ENCODE results near the gene TAF4.

TAF4 gene

DNA sequence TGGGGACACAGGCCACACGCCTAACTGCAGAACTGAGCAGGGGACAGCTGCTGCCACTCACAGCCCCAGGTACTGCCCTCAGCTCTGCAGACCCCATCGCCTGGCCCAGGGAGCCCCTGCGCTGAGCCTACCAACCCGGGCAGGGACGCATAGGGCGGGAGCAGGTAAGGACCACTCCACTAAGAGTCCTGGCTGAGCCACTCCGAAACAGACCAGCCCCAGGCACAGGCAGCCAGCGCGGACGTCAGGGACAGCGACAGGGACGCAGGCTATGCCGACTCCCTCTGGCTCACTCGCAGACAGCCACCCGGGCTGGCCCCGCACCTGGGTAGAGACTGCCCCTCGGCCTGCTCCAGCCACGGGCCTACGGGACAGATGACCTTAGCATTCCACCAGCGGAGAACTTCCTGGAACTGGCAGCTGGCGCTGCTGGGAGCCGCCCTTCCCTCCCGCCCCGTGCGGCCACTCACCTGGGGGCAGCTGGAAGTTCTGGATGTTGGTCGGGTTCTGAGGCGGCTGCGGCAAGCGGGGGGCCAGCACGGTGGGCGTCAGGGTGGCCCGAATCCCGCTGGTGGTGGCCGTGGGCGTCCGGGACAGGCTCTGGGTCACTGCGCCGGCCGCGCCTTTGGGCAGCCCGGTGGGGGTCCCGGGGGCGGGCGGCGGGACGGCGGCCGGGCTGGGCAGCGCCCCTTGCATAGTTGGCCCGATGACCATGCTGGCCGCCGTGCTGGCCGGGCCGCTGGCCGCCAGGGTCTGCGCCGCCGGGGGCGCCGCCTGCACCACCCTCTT lies 1.5 kb downstream of the TAF4 start (continued):
- TF ChIP-seq, protein P1, sequence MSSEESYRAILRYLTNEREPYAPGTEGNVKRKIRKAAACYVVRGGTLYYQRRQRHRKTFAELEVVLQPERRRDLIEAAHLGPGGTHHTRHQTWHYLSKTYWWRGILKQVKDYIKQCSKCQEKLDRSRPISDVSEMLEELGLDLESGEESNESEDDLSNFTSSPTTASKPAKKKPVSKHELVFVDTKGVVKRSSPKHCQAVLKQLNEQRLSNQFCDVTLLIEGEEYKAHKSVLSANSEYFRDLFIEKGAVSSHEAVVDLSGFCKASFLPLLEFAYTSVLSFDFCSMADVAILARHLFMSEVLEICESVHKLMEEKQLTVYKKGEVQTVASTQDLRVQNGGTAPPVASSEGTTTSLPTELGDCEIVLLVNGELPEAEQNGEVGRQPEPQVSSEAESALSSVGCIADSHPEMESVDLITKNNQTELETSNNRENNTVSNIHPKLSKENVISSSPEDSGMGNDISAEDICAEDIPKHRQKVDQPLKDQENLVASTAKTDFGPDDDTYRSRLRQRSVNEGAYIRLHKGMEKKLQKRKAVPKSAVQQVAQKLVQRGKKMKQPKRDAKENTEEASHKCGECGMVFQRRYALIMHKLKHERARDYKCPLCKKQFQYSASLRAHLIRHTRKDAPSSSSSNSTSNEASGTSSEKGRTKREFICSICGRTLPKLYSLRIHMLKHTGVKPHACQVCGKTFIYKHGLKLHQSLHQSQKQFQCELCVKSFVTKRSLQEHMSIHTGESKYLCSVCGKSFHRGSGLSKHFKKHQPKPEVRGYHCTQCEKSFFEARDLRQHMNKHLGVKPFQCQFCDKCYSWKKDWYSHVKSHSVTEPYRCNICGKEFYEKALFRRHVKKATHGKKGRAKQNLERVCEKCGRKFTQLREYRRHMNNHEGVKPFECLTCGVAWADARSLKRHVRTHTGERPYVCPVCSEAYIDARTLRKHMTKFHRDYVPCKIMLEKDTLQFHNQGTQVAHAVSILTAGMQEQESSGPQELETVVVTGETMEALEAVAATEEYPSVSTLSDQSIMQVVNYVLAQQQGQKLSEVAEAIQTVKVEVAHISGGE (tag by site-specific recombination; conservative IDR thresholded peaks at IDR 0.05; ENCODE audit: low read depth) = no peak
- no peak for TF ChIP-seq ZNF830 (tag by site-specific recombination; IDR thresholded peaks at IDR 0.05; ENCODE audit: low read depth)

DNA sequence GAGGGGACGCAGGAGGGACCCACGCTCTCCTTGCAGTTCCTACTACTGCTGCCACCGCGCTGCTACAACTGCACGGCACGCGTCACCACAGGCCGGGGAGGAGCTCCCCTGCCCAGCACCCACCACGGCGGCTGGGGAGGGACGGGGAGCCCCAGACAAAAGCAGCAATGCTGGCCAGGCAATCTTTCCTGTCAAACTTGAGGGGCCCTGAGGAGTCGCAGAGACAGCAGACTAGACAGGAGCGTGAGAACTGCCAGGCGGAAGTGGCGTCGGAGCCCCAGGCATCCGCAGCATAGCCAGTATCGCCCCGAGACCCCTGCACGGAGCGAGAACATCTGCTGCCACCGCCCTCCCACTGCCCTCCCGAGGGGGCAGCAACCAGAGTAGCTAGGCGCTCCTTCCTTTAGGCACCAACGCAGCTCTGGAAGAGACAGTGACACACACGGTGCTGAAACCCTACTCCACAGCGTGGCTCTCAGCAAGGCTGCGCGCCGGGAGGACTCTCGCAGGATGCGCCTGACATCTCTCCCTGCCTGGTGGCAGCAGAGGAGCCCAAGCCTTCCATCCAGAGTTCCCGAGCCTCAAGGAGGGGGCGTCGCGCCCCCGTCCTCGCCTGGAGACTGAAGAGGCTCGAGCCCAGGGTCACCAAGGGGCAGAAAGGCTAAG lies 2.2 kb downstream of the TAF4 start:
- Histone ChIP-seq H3K4me1 (ENCODE audit: control insufficient read depth, insufficient read depth, low read length) (no peaks in the 10 kb centered on the region), H3K36me3 (ENCODE audit: control insufficient read depth in 2 of 2, insufficient read depth in 1 of 2, low read length in 2 of 2) (peaks cover 0 to 32% of the 10 kb centered on the region in 2 experiments; a peak in 1 of 3 replicates), H3K27ac (ENCODE audit: extremely low read depth, low read depth, low read length) (no peak overlapping the region), H3K4me3 (ENCODE audit: low read depth, low read length) (peak overlapping the region; percentile 54), H3K9me3 (ENCODE audit: control insufficient read depth, insufficient read depth, low read depth, low read length) (no peaks in the 10 kb centered on the region)
- TF ChIP-seq ZBTB20 (tag by site-specific recombination; IDR thresholded peaks at IDR 0.05) (0 out of 2 replicates have a peak, but pooled peaks have one; percentile 12), ZNF776 (tag by site-specific recombination; IDR thresholded peaks at IDR 0.05; ENCODE audit: borderline replicate concordance) (no peak), ZNF341 (tag by site-specific recombination; IDR thresholded peaks at IDR 0.05; ENCODE audit: low read depth) (peak; percentile 59)
- TF ChIP-seq, protein P2, sequence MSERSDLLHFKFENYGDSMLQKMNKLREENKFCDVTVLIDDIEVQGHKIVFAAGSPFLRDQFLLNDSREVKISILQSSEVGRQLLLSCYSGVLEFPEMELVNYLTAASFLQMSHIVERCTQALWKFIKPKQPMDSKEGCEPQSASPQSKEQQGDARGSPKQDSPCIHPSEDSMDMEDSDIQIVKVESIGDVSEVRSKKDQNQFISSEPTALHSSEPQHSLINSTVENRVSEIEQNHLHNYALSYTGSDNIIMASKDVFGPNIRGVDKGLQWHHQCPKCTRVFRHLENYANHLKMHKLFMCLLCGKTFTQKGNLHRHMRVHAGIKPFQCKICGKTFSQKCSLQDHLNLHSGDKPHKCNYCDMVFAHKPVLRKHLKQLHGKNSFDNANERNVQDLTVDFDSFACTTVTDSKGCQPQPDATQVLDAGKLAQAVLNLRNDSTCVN (tag by site-specific recombination; optimal IDR thresholded peaks at IDR 0.05) = peak; percentile 7
- CTCF ChIA-PET = interaction anchor here (0.6 to 0.9 kb wide), 2 partner anchors 9 to 20 kb away, joined by 3 read pairs; no protein-coding TSS in a partner anchor
- POLR2A ChIA-PET = interaction anchor here (0.5 to 1.1 kb wide), 3 partner anchors 53 to 103 kb away, joined by 3 to 4 read pairs (median 4); no protein-coding TSS in a partner anchor

DNA sequence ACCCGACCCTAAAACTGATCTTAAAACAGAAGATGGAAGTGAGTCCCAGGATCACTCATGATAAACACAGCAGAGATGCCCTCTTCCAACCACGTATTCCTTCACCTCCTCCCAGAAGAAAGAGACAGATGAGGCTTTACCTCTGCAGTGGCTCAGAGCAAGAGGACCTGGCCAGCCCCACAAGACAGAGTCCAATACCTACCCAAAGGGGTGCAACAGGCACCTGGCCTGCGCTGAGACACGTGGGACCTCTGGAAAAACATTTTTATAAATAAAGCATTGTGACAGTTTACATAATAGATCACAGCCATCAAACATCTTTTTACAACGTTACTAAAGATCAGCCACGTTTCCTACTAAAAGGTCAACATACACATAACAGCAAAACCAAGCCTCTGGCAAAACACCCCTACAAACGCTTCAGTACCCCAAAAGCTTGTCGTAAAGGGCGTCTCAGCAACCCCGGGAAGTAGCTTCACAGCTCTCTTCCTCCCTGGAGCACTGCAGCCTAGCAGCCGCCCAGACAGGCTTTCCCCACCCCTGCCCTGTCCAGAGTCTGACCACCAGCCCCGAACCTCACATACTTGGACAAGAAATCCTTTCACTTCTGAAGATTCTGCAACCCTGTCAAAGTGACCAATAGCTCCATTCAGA lies 2.9 kb downstream of the TAF4 start:
- TF ChIP-seq SCRT2 (tag by site-specific recombination; IDR thresholded peaks at IDR 0.05) = peak; percentile 61
- TF ChIP-seq, protein P3, sequence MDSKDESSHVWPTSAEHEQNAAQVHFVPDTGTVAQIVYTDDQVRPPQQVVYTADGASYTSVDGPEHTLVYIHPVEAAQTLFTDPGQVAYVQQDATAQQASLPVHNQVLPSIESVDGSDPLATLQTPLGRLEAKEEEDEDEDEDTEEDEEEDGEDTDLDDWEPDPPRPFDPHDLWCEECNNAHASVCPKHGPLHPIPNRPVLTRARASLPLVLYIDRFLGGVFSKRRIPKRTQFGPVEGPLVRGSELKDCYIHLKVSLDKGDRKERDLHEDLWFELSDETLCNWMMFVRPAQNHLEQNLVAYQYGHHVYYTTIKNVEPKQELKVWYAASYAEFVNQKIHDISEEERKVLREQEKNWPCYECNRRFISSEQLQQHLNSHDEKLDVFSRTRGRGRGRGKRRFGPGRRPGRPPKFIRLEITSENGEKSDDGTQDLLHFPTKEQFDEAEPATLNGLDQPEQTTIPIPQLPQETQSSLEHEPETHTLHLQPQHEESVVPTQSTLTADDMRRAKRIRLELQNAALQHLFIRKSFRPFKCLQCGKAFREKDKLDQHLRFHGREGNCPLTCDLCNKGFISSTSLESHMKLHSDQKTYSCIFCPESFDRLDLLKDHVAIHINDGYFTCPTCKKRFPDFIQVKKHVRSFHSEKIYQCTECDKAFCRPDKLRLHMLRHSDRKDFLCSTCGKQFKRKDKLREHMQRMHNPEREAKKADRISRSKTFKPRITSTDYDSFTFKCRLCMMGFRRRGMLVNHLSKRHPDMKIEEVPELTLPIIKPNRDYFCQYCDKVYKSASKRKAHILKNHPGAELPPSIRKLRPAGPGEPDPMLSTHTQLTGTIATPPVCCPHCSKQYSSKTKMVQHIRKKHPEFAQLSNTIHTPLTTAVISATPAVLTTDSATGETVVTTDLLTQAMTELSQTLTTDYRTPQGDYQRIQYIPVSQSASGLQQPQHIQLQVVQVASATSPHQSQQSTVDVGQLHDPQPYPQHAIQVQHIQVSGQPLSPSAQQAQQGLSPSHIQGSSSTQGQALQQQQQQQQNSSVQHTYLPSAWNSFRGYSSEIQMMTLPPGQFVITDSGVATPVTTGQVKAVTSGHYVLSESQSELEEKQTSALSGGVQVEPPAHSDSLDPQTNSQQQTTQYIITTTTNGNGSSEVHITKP (tag by site-specific recombination; IDR thresholded peaks at IDR 0.05) = peak; percentile 40; the same call in 1 of the 2 replicates
- peak; percentile 23; the same call in 1 of the 2 replicates for TF ChIP-seq ZNF600 (tag by site-specific recombination; IDR thresholded peaks at IDR 0.05)
- TF ChIP-seq, protein P4, sequence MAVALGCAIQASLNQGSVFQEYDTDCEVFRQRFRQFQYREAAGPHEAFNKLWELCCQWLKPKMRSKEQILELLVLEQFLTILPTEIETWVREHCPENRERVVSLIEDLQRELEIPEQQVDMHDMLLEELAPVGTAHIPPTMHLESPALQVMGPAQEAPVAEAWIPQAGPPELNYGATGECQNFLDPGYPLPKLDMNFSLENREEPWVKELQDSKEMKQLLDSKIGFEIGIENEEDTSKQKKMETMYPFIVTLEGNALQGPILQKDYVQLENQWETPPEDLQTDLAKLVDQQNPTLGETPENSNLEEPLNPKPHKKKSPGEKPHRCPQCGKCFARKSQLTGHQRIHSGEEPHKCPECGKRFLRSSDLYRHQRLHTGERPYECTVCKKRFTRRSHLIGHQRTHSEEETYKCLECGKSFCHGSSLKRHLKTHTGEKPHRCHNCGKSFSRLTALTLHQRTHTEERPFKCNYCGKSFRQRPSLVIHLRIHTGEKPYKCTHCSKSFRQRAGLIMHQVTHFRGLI (tag by site-specific recombination; IDR thresholded peaks at IDR 0.05) = no peak
- no peaks in the 10 kb centered on the region for H3K9me3 ChIP-seq (ENCODE audit: control insufficient read depth, insufficient read depth, low read depth, low read length)
- no peak overlapping the region for H3K27ac ChIP-seq (ENCODE audit: extremely low read depth, low read depth, low read length)
- H3K4me3 ChIP-seq (ENCODE audit: low read depth, low read length) = no peak overlapping the region
- ChIA-PET CTCF (interaction anchor here (0.6 to 0.9 kb wide), 2 partner anchors 8 to 20 kb away, joined by 3 read pairs; no protein-coding TSS in a partner anchor), POLR2A (interaction anchor here (1.0 to 1.1 kb wide), 2 partner anchors 52 to 59 kb away, joined by 4 read pairs; no protein-coding TSS in a partner anchor)
- H3K36me3 ChIP-seq (ENCODE audit: control insufficient read depth in 2 of 2, insufficient read depth in 1 of 2, low read length in 2 of 2) = peaks cover 0 to 32% of the 10 kb centered on the region in 2 experiments; a peak in 1 of 3 replicates
- no peaks in the 10 kb centered on the region for H3K4me1 ChIP-seq (ENCODE audit: control insufficient read depth, insufficient read depth, low read length)

Data from HEK293 (cell line).